Nephron (organoid): Measurements from ENCODE around the gene SNCA.

ENCODE experiments used
- H3K27ac Mint-ChIP-seq, 3 experiments: 2 replicates each; pipeline ENCODE4 v1.8.0; 2020; ENCODE audit warnings: mixed read lengths in 3 of 3, mild to moderate bottlenecking in 2 of 3, moderate library complexity in 1 of 3
- H3K27me3 Mint-ChIP-seq: 2 replicates; pipeline ENCODE4 v1.8.0; 2021; ENCODE audit warnings: low read depth, mild to moderate bottlenecking, moderate library complexity, mixed read lengths
- H3K36me3 Mint-ChIP-seq: 2 replicates; pipeline ENCODE4 v1.8.0; 2020; ENCODE audit warnings: low read depth, mixed read lengths
- H3K4me1 Mint-ChIP-seq: 2 replicates; pipeline ENCODE4 v1.8.0; 2020; ENCODE audit warnings: mixed read lengths
- H3K4me3 Mint-ChIP-seq, 3 experiments: 2 replicates each; pipeline ENCODE4 v1.8.0; 2020; ENCODE audit warnings: mild to moderate bottlenecking in 3 of 3, mixed read lengths in 3 of 3, moderate library complexity in 2 of 3
- H3K9me3 Mint-ChIP-seq: 2 replicates; pipeline ENCODE4 v1.8.0; 2020; ENCODE audit warnings: mixed read lengths
- TF ChIP-seq, protein P1 (sequence below), 3 experiments: fragments of 200-600 bp; sonication (generic); IDR thresholded peaks; one replicate each; pipeline ENCODE4 v1.5.0; 2021; ENCODE audit warnings: antibody characterized with exemption in 3 of 3; ENCODE audit not compliant: unreplicated experiment in 3 of 3

Gene SNCA

DNA sequence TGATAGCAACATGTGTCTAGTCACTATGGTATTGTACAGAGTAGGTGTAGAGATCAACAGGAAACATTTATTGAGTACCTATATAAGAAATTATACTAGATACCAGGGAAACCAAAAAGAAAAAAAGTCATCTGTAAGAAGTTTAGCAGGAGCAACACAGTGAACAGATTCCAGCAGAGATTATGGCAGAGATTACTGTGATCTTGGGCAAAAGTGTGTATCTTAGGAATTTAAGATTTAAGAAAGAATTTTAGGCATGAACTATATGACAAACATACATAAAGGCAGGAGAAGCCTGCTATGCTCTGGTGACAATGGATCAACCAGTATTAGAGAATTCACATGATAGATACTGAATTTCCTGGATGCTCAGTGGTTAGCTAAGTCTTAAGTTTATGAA, 37.9 kb downstream of the SNCA start:
- Mint-ChIP-seq H3K4me1 (no peaks in the 10 kb centered on the region), H3K9me3 (no peaks in the 10 kb centered on the region), H3K36me3 (peaks cover 4% of the 10 kb centered on the region), H3K4me3 (no peak overlapping the region), H3K27ac (no peak overlapping the region), H3K27me3 (no peaks in the 10 kb centered on the region)
- TF ChIP-seq, protein P1, sequence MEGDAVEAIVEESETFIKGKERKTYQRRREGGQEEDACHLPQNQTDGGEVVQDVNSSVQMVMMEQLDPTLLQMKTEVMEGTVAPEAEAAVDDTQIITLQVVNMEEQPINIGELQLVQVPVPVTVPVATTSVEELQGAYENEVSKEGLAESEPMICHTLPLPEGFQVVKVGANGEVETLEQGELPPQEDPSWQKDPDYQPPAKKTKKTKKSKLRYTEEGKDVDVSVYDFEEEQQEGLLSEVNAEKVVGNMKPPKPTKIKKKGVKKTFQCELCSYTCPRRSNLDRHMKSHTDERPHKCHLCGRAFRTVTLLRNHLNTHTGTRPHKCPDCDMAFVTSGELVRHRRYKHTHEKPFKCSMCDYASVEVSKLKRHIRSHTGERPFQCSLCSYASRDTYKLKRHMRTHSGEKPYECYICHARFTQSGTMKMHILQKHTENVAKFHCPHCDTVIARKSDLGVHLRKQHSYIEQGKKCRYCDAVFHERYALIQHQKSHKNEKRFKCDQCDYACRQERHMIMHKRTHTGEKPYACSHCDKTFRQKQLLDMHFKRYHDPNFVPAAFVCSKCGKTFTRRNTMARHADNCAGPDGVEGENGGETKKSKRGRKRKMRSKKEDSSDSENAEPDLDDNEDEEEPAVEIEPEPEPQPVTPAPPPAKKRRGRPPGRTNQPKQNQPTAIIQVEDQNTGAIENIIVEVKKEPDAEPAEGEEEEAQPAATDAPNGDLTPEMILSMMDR (IDR thresholded peaks at IDR 0.05; ENCODE audit: unreplicated experiment in 3 of 3): no peak

DNA sequence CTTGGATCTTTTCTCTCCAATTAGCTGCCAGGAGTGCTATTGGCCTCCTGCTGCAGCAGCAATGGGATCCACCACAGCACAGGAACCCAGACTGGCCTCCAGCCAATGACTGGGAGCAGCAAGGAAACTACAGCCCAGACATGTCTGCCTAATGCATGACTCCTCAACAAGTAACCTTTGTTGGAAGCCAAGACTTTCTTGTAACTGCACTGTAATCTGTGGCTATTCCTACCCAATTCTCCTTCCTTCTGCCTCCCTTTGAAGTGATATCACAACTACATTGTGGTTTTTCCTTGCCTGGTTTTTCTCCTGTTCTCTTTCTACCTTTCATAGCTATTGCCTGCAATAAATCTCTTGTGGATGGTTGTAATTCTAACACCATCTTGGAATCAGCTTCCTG, 39.8 kb downstream of the SNCA start:
- TF ChIP-seq, protein P1 (IDR thresholded peaks at IDR 0.05; ENCODE audit: unreplicated experiment in 3 of 3): no peak
- H3K4me1 Mint-ChIP-seq: no peaks in the 10 kb centered on the region
- H3K36me3 Mint-ChIP-seq: peaks cover 2% of the 10 kb centered on the region
- H3K4me3 Mint-ChIP-seq: no peak overlapping the region
- H3K27me3 Mint-ChIP-seq: no peaks in the 10 kb centered on the region
- no peak overlapping the region for H3K27ac Mint-ChIP-seq
- no peaks in the 10 kb centered on the region for H3K9me3 Mint-ChIP-seq

DNA sequence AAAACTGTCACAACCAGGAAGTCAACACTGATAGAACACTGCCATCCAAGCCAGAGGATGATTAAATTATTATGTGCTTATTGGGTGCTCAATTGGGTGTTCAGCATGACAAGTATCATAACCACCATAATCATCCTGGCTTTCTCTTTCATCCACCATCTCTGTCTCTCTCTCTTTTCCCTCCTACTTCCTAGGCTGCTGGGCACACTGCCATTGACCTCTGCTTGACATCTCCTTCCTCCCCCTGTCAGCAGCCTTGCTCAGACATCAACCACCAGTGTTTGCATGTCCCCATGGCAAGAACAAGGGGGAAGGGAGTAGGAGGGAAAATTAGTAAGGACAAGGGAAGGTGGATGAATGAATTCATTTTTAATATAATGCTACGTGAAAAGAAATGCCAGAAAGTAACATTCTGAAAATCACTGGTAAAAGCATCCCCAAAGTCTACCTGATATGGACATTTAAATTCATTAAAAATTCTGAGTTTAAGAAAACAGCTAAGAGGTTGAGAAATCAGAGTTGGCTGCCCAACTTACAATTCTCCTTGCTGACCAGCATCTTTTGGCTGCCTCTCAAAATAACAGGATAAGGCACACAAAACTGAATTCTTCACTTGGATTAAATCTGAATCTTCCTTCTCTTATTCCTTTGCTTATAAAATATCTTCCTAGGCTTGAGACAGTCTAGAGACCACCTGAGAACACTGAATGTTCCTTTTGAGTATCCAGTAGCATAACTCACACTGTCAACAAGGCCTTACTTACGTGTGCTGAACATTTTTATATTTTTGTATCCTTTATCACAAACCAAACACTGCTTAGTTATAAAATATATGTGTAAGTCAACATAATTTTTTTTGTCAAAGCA, 48.5 kb downstream of the SNCA start:
- Mint-ChIP-seq H3K36me3 (peaks cover 14% of the 10 kb centered on the region), H3K9me3 (no peaks in the 10 kb centered on the region), H3K4me3 (no peak overlapping the region), H3K27me3 (no peaks in the 10 kb centered on the region), H3K4me1 (peaks cover 13% of the 10 kb centered on the region), H3K27ac (peak overlapping the region; percentile 8 to 33 (median 28))
- TF ChIP-seq, protein P1 (IDR thresholded peaks at IDR 0.05; ENCODE audit: unreplicated experiment in 3 of 3): no peak

DNA sequence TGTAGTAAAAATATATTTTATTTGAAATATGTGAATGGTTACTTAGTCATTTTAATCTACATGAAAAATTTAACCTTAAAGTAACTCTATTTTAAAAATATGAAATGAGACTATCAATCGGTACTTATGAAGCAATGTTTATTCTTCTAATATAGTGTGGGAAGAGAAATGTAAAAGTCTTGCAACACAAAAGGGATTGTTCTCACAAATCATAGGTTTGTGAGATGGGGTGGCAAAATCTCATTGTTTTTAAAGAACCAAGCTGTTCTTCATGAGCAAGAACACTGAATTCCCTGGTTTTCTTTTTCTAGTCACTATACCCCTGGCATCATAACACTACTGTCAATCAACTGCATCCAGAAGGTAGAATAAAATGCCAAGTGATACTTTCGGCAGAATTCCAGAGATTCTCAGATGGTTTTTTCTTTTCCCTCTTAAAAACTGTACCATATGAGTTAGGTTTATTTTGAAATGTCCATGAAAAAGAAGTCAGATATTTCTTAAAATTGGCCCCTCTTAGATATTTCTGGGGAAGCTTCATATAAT, 52.2 kb downstream of the SNCA start:
- Mint-ChIP-seq H3K4me1 (peaks cover 13% of the 10 kb centered on the region), H3K27me3 (no peaks in the 10 kb centered on the region), H3K9me3 (peaks cover 6% of the 10 kb centered on the region), H3K36me3 (peaks cover 11% of the 10 kb centered on the region), H3K4me3 (no peak overlapping the region), H3K27ac (no peak overlapping the region)
- TF ChIP-seq, protein P1 (IDR thresholded peaks at IDR 0.05; ENCODE audit: unreplicated experiment in 3 of 3): no peak

DNA sequence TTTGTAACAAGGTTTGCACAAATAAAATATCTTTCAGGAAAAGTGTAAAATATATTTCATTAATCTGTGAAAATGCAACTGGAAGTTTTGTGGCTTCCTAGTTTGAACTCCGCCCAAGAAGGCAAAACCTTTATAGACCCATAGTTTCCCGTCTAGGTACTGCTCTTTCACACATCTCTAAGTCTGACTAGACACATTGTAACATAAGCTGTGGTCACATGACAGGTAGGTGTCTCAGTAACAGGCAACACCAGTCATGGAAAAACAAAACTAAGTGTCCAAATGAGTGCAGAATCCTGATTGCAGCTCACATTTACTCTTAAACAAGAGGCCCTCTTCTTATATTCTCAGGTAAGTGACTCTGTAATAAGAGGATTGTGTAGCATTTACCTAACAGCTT, 55.6 kb downstream of the SNCA start:
- H3K27ac Mint-ChIP-seq: no peak overlapping the region
- no peaks in the 10 kb centered on the region for H3K4me1 Mint-ChIP-seq
- no peaks in the 10 kb centered on the region for H3K27me3 Mint-ChIP-seq
- no peak overlapping the region for H3K4me3 Mint-ChIP-seq
- peaks cover 43% of the 10 kb centered on the region for H3K36me3 Mint-ChIP-seq
- peaks cover 37% of the 10 kb centered on the region for H3K9me3 Mint-ChIP-seq
- TF ChIP-seq, protein P1 (IDR thresholded peaks at IDR 0.05; ENCODE audit: unreplicated experiment in 3 of 3): no peak
